B cell (primary cell): Measurements from ENCODE around the gene ZP3. TPM values are rescaled to one million over a fixed set of nuclear protein-coding genes. Genes with fewer than 3 reads are reported as not detected.

ENCODE experiments used
- ATAC-seq: fragments of 200-7000 bp; cut with Tn5 transposase; one replicate; pipeline ENCODE4 v1.10.0; 2021; ENCODE audit warnings: low read depth, mild to moderate bottlenecking, moderate number of reproducible peaks, moderate library complexity
- CTCF ChIA-PET: fragments of 350-600 bp; sonication (Branson Sonifier 250); formaldehyde crosslinking; loops from one replicate; lab custom pipeline; 2021; ENCODE audit warnings: antibody characterized with exemption, inconsistent platforms; lab: Charles Lee
- POLR2A ChIA-PET: fragments of 350-600 bp; sonication (Branson Sonifier 250); formaldehyde crosslinking; loops from one replicate; lab custom pipeline; 2021; ENCODE audit warnings: antibody characterized with exemption; lab: Charles Lee
- DNase-seq: peaks from one replicate; pipeline ENCODE4 v3.0.0; 2013
- H2AFZ ChIP-seq: 2 replicates; pipeline ENCODE4 v1.6.1; 2012; ENCODE audit warnings: mild to moderate bottlenecking, low read depth, low read length; ENCODE audit not compliant: insufficient read depth, poor library complexity, severe bottlenecking
- H3K27ac ChIP-seq, 2 donors: 1 replicate in 1 of 2; 2 replicates in 1 of 2; pipeline ENCODE4 v1.5.1; 2012 to 2013; ENCODE audit warnings: low read length in 2 of 2, mild to moderate bottlenecking in 2 of 2, moderate library complexity in 1 of 2
- H3K27me3 ChIP-seq, 4 experiments: fragments of 200-600 bp in 1 of 4; sonication (generic) in 1 of 4; replicated peaks in 1 of 4; 1 replicate in 2 of 4; 2 replicates in 2 of 4; pipeline versions ENCODE4 v1.6.1 to v1.7.0; 2013 to 2016; ENCODE audit warnings: low read length in 3 of 4, mild to moderate bottlenecking in 2 of 4, mixed read lengths in 1 of 4, moderate library complexity in 1 of 4; ENCODE audit not compliant: insufficient read depth in 4 of 4, control insufficient read depth in 3 of 4; ENCODE audit errors: control extremely low read depth in 1 of 4
- H3K36me3 ChIP-seq, 2 experiments: replicated peaks in 1 of 2; 1 replicate in 1 of 2; 2 replicates in 1 of 2; pipeline versions ENCODE4 v1.6.1 to v1.7.1; 2013; ENCODE audit warnings: low read length in 1 of 2; ENCODE audit not compliant: insufficient read depth in 2 of 2, control insufficient read depth in 1 of 2; ENCODE audit errors: control extremely low read depth in 1 of 2, extremely low read depth in 1 of 2
- H3K4me1 ChIP-seq, 2 donors: fragments of 200-600 bp in 1 of 2; sonication (generic) in 1 of 2; 1 replicate in 1 of 2; 2 replicates in 1 of 2; pipeline versions ENCODE4 v1.5.1 to v1.6.1; 2013 to 2017; ENCODE audit warnings: low read length in 2 of 2; ENCODE audit not compliant: control insufficient read depth in 2 of 2, insufficient read depth in 2 of 2
- H3K4me2 ChIP-seq: replicated peaks from 2 replicates; pipeline ENCODE3; 2012; ENCODE audit warnings: mild to moderate bottlenecking, low read depth, low read length; ENCODE audit not compliant: poor library complexity, severe bottlenecking
- H3K4me3 ChIP-seq, 5 experiments: fragments of 200-600 bp in 1 of 5; sonication (generic) in 1 of 5; 1 replicate in 3 of 5; 2 replicates in 2 of 5; pipeline versions ENCODE4 v1.5.1 to v1.7.0; 2011 to 2016; ENCODE audit warnings: low read length in 4 of 5, mild to moderate bottlenecking in 4 of 5, low read depth in 2 of 5, control low read depth in 1 of 5, moderate library complexity in 1 of 5; ENCODE audit not compliant: insufficient read depth in 1 of 5; ENCODE audit errors: control extremely low read depth in 1 of 5, extremely low read depth in 1 of 5
- H3K79me2 ChIP-seq: fragments of 200-600 bp; sonication (generic); one replicate; pipeline ENCODE4 v1.6.0; 2016; ENCODE audit warnings: low read length; ENCODE audit not compliant: control insufficient read depth, insufficient read depth
- H3K9ac ChIP-seq: fragments of 200-600 bp; sonication (generic); 2 replicates; pipeline ENCODE4 v1.6.1; 2017; ENCODE audit warnings: mild to moderate bottlenecking, low read length, moderate library complexity
- H3K9me3 ChIP-seq, 3 donors: one replicate each; pipeline versions ENCODE4 v1.6.1 to v1.7.1; 2013; ENCODE audit warnings: low read length in 2 of 3; ENCODE audit not compliant: control insufficient read depth in 2 of 3, insufficient read depth in 1 of 3; ENCODE audit errors: control extremely low read depth in 1 of 3
- H4K20me1 ChIP-seq: 2 replicates; pipeline ENCODE4 v1.6.0; 2012; ENCODE audit warnings: mild to moderate bottlenecking, low read length; ENCODE audit not compliant: insufficient read depth, control insufficient read depth, poor library complexity, severe bottlenecking
- H3K27ac Mint-ChIP-seq: one replicate; pipeline ENCODE4 v1.8.0; 2021; ENCODE audit warnings: mixed read lengths
- H3K27me3 Mint-ChIP-seq: one replicate; pipeline ENCODE4 v1.8.0; 2021; ENCODE audit warnings: mixed read lengths
- H3K4me1 Mint-ChIP-seq: one replicate; pipeline ENCODE4 v1.8.0; 2021; ENCODE audit warnings: mixed read lengths
- H3K4me3 Mint-ChIP-seq: one replicate; pipeline ENCODE4 v1.8.0; 2021; ENCODE audit warnings: mixed read lengths
- H3K9me3 Mint-ChIP-seq: one replicate; pipeline ENCODE4 v1.8.0; 2022; ENCODE audit warnings: mixed read lengths; ENCODE audit not compliant: insufficient read depth
- EZH2 ChIP-seq: IDR thresholded peaks from 2 replicates; pipeline ENCODE4 v1.6.1; 2012; ENCODE audit warnings: borderline replicate concordance, low read depth, mild to moderate bottlenecking, moderate library complexity, low read length; ENCODE audit not compliant: insufficient read depth, poor library complexity, severe bottlenecking
- WGBS: methylation state at CpG from one replicate; pipeline ENCODE4 v1.1.5; 2013; ENCODE audit warnings: missing lambda C conversion rate; ENCODE audit not compliant: insufficient coverage; 5-methylcytosine and 5-hydroxymethylcytosine counted together
- intact Hi-C: fragments of 100-400 bp; cut with micrococcal nuclease; formaldehyde crosslinking; loops from one replicate; pipeline ENCODE4 v1.10.0; 2022
- polyA plus RNA-seq: library from polyadenylated mRNA; depleted of rRNA; stranded (reverse); fragments of >200 nt; gene quantifications from 2 replicates; pipeline ENCODE4 v1.2.3, GENCODE V29; 2012
- total RNA-seq, 2 donors: library from RNA; stranded (reverse); fragments of 120-200 nt in 1 of 2; gene quantifications; 1 replicate in 1 of 2; 2 replicates in 1 of 2; pipeline versions ENCODE4 v1.2.3 to v1.2.4, GENCODE V29; 2013 to 2022
- TF ChIP-seq, protein P1 (sequence below): fragments of 200-600 bp; IDR thresholded peaks from one replicate; pipeline ENCODE4 v1.8.0; 2022; ENCODE audit warnings: antibody characterized with exemption, mild to moderate bottlenecking

ZP3 gene
- total and polyA plus RNA-seq, 2 donors (not counting 1 experiment from before 2014, with no cell fraction given) = 0.64 to 4.4 TPM

DNA sequence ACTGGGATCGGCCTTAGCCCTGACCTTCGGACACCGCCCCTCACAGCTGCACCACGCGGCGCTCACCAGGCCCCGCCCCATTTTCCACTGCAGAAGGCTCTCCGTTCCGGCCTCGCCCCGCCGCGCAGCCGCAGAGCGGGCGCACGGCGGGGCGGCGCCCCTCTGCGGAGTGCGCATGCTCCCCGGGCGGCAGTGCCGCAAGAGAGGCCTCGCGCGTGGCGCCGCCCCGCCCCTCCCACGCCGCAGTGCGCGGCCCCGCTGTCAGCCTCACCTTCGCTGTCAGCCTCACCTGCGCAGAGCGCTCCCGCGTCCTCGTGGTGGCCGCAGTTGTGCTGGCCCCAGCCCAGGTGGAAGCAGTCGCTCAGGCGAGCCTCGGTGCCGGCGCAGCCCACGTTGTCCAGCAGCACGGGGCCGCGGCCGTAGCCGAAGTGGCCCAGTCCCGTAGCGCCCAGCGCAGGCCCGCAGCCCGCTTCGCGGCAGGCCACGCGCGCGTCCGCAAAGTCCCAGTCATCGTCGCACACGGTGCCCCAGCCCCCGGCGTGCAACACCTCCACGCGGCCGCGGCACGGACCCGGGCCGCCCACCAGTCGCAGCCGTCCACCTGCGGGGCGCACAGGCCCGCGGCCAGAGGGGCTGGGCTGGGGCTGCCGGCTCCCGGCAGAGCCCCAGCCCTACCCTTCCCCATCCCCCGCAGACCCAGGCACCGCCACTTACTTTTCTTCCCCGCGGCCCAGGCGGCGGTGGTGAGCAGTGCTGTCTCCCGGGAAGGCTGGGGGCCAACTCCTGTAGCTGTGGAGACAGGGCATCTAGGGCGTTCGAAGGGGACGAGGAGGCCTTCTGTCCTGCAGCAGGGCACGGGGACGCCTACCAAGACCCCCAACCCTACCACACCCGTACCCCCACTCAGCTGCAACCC, 31.4 kb upstream of the ZP3 start:
- Histone ChIP-seq H3K36me3 (no peaks in the 10 kb centered on the region), H3K79me2 (no peaks in the 10 kb centered on the region), H3K4me2 (peak overlapping the region; percentile 85), H3K4me1 (peaks cover 18 to 32% of the 10 kb centered on the region in 2 donors), H3K27me3 (no peaks in the 10 kb centered on the region), H3K9ac (peak overlapping the region; percentile 67), H3K4me3 (peak overlapping the region; percentile 5 to 80 (median 65)), H2AFZ (peak overlapping the region; percentile 90), H3K9me3 (no peaks in the 10 kb centered on the region), H3K27ac (peak overlapping the region; percentile 37 to 53), H4K20me1 (no peaks in the 10 kb centered on the region)
- DNase-seq (peak; percentile 94), ATAC-seq (peak; percentile 86)
- H3K27ac Mint-ChIP-seq = peak overlapping the region; percentile 98
- ChIA-PET POLR2A (interaction anchor here (0.6 to 1.5 kb wide), 3 partner anchors 23 to 38 kb away, joined by 3 to 6 read pairs (median 4); partner anchors contain the start of gene YWHAG), CTCF (interaction anchor here (1.1 to 1.2 kb wide), 2 partner anchors 34 to 79 kb away, joined by 3 to 4 read pairs; no protein-coding TSS in a partner anchor)
- H3K4me3 Mint-ChIP-seq = peak overlapping the region; percentile 91
- intact Hi-C loops = loop anchor here (1.0 to 10.0 kb wide), 3 partner anchors 34 to 479 kb away; partner anchors contain the start of gene POR
- 3% methylated on average over 98 of the region's 99 CpGs for WGBS
- H3K27me3 Mint-ChIP-seq = no peaks in the 10 kb centered on the region
- no peaks in the 10 kb centered on the region for H3K9me3 Mint-ChIP-seq
- TF ChIP-seq, protein P1, sequence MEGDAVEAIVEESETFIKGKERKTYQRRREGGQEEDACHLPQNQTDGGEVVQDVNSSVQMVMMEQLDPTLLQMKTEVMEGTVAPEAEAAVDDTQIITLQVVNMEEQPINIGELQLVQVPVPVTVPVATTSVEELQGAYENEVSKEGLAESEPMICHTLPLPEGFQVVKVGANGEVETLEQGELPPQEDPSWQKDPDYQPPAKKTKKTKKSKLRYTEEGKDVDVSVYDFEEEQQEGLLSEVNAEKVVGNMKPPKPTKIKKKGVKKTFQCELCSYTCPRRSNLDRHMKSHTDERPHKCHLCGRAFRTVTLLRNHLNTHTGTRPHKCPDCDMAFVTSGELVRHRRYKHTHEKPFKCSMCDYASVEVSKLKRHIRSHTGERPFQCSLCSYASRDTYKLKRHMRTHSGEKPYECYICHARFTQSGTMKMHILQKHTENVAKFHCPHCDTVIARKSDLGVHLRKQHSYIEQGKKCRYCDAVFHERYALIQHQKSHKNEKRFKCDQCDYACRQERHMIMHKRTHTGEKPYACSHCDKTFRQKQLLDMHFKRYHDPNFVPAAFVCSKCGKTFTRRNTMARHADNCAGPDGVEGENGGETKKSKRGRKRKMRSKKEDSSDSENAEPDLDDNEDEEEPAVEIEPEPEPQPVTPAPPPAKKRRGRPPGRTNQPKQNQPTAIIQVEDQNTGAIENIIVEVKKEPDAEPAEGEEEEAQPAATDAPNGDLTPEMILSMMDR = no peak
- TF ChIP-seq EZH2 = no peak
- H3K4me1 Mint-ChIP-seq = peaks cover 24% of the 10 kb centered on the region
